ENCODE measurements around the gene RANBP3L.

- TF ChIP-seq POLR2A (IDR thresholded peaks at IDR 0.05): no peak
- no peak for TF ChIP-seq CTCF (IDR thresholded peaks at IDR 0.05)
Observed at GRCh38 chr5:36344899-36345298, 43.2 kb upstream of the RANBP3L start.
